ENCODE data around the gene RTN4R. TPM values are rescaled to one million over a fixed set of nuclear protein-coding genes. Genes with fewer than 3 reads are reported as not detected.

RTN4R gene
- total RNA-seq, 1 donor from 2014 or later: 38.3 TPM

GRCh38 chr22:20198557-20199319 is 69.4 kb downstream of the RTN4R start:
- Mint-ChIP-seq H3K36me3 (ENCODE audit: unreplicated experiment) (no peaks in the 10 kb centered on the region), H3K27me3 (ENCODE audit: unreplicated experiment) (peaks cover 3% of the 10 kb centered on the region), H3K4me3 (ENCODE audit: unreplicated experiment) (no peak overlapping the region), H3K9me3 (ENCODE audit: unreplicated experiment) (peaks cover 3% of the 10 kb centered on the region), H3K27ac (ENCODE audit: unreplicated experiment) (no peak overlapping the region), H3K4me1 (ENCODE audit: low read depth, unreplicated experiment) (peaks cover 8% of the 10 kb centered on the region)
- no peak for TF ChIP-seq CTCF (IDR thresholded peaks at IDR 0.05; ENCODE audit: partially characterized antibody, unreplicated experiment)
- no peak for DNase-seq

- no peak overlapping the region for H3K27ac Mint-ChIP-seq (ENCODE audit: unreplicated experiment)
- no peak for TF ChIP-seq CTCF (IDR thresholded peaks at IDR 0.05; ENCODE audit: partially characterized antibody, unreplicated experiment)
These were observed 70.6 kb downstream of the RTN4R start for GRCh38 chr22:20197407-20198030.

GRCh38 chr22:20196094-20196842 is 71.8 kb downstream of the RTN4R start:
- DNase-seq: no peak
- Mint-ChIP-seq H3K4me1 (ENCODE audit: low read depth, unreplicated experiment) (peaks cover 2% of the 10 kb centered on the region), H3K27me3 (ENCODE audit: unreplicated experiment) (no peaks in the 10 kb centered on the region), H3K27ac (ENCODE audit: unreplicated experiment) (no peak overlapping the region), H3K4me3 (ENCODE audit: unreplicated experiment) (no peak overlapping the region), H3K9me3 (ENCODE audit: unreplicated experiment) (no peaks in the 10 kb centered on the region), H3K36me3 (ENCODE audit: unreplicated experiment) (no peaks in the 10 kb centered on the region)
- no peak for TF ChIP-seq CTCF (IDR thresholded peaks at IDR 0.05; ENCODE audit: partially characterized antibody, unreplicated experiment)

More at GRCh38 chr22:20197407-20198030, 70.6 kb downstream of the RTN4R start:
- no peaks in the 10 kb centered on the region for H3K36me3 Mint-ChIP-seq (ENCODE audit: unreplicated experiment)
- DNase-seq: no peak
- H3K4me1 Mint-ChIP-seq (ENCODE audit: low read depth, unreplicated experiment): peaks cover 2% of the 10 kb centered on the region
- no peaks in the 10 kb centered on the region for H3K27me3 Mint-ChIP-seq (ENCODE audit: unreplicated experiment)
- no peaks in the 10 kb centered on the region for H3K9me3 Mint-ChIP-seq (ENCODE audit: unreplicated experiment)
- no peak overlapping the region for H3K4me3 Mint-ChIP-seq (ENCODE audit: unreplicated experiment)

- H3K36me3 Mint-ChIP-seq (ENCODE audit: unreplicated experiment): no peaks in the 10 kb centered on the region
- no peak for DNase-seq
- H3K4me1 Mint-ChIP-seq (ENCODE audit: low read depth, unreplicated experiment): peaks cover 6% of the 10 kb centered on the region
- H3K9me3 Mint-ChIP-seq (ENCODE audit: unreplicated experiment): no peaks in the 10 kb centered on the region
- no peak overlapping the region for H3K27ac Mint-ChIP-seq (ENCODE audit: unreplicated experiment)
- no peaks in the 10 kb centered on the region for H3K27me3 Mint-ChIP-seq (ENCODE audit: unreplicated experiment)
- H3K4me3 Mint-ChIP-seq (ENCODE audit: unreplicated experiment): no peak overlapping the region
- TF ChIP-seq CTCF (IDR thresholded peaks at IDR 0.05; ENCODE audit: partially characterized antibody, unreplicated experiment): no peak
These were observed 73.2 kb downstream of the RTN4R start for GRCh38 chr22:20194681-20195593.
